ENCODE measurements around the gene SINHCAF.

DNA sequence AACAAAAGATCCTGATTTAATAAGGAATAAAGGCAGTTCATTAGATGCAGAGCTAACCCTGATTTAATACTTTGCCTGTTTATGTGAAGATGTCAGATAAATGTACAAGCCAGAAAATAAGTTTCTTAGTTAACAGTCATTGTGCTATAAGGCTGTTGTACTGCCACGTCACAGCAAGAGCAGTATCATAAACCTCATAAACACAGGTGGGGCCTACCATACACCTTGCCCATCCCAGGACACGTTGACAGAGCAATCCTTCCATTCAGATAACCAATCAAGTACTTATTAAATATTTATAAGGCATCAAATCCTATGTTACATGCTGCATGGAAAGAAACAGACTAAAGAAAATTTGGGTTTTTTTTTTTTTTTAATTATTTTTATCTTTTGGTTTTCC is 36.5 kb downstream of the SINHCAF start:
- no peak for TF ChIP-seq POLR2A (IDR thresholded peaks at IDR 0.05)
- TF ChIP-seq, protein P1, sequence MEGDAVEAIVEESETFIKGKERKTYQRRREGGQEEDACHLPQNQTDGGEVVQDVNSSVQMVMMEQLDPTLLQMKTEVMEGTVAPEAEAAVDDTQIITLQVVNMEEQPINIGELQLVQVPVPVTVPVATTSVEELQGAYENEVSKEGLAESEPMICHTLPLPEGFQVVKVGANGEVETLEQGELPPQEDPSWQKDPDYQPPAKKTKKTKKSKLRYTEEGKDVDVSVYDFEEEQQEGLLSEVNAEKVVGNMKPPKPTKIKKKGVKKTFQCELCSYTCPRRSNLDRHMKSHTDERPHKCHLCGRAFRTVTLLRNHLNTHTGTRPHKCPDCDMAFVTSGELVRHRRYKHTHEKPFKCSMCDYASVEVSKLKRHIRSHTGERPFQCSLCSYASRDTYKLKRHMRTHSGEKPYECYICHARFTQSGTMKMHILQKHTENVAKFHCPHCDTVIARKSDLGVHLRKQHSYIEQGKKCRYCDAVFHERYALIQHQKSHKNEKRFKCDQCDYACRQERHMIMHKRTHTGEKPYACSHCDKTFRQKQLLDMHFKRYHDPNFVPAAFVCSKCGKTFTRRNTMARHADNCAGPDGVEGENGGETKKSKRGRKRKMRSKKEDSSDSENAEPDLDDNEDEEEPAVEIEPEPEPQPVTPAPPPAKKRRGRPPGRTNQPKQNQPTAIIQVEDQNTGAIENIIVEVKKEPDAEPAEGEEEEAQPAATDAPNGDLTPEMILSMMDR (IDR thresholded peaks at IDR 0.05 in 4 of 5, conservative IDR thresholded peaks at IDR 0.05 in 1 of 5), result no peak

Data from gastrocnemius medialis (tissue), 4 donors.